Fibroblast of upper back skin (primary cell): ENCODE data around the gene PAM.
"Not testable (repeated sequence)": the region's sequence is repeated elsewhere in the genome, so short reads cannot be mapped to it uniquely, and the experiment has no call there.

Source experiments
- DNase-seq: peaks from one replicate; pipeline ENCODE4 v3.0.0-alpha.2; 2013

Gene PAM

DNA sequence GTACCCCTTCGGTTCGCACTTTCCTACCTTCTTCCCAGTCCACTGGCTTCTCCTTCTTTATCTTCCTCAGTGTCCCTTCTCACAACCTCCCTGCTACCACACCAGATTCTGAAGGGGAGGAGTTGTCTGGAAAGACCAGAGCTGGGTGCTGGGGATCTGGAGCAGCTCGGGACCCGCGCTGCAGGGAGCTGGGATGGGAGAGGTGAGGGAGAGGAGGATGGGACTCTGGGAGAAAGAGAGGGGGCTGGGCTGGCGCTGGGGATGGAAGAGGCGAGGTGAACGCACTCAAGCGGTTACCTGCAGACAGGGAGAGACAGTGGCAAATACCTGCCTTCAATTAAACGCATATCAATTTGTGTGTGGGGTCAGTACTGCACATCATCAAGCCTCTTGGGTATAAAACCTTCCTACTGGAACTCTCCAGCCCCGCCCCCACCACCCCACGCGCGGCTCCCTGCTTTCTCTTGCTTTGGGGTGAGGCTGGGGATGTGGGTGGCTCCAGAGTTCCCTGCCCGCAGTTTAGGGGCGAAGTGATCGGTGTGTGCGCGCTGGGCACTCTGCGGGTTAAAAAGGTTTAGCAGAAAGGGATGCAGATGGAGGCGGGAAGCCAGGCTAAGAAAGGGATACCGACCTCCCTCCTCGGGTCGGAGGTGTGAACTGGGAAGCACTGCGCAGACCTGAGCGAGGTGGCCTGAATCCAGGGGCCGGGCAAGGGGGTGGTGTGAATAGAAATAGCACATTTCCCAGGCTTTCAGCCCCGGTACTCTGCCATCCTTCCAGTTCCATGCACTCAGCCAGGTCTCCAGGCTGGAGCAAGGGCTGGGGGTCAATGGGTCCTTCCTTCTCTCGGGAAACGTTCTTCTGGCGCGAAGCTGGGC, 977 bp upstream of the PAM start:
- no peak for DNase-seq

DNA sequence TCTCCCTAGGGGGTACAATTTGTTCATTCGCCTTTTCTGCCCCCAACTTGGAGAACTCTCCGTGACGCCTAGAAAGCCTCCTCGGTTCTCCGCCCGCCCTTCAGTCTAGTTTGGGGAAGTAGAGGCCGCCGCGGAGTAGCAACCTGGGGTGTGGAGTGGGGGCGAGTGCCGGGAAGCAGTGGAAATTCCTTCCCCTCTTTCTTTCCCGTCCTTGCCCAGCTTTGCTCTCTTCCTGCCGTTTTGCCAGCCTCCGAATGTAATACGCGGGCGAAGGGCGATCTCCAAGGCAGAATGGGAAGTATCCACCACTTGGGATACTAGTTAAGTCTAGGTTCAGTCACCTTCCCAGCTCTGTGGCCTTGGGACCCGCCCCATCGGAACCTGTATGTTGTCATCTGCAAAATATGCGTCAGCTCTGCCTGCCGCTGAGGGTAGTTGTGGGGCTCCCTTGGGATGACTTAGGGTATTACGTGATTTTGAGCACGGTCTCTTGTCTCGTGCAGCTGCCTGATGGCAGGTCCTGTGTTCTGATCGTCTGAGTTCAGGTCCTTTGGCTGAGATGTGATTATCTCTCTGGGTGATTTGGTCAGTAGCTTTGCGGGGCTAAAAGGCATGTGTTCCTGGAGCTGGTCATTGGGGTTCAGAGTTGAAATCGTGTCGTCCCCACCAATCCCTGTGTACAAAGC, 724 bp downstream of the PAM start:
- peak; percentile 75 for DNase-seq

DNA sequence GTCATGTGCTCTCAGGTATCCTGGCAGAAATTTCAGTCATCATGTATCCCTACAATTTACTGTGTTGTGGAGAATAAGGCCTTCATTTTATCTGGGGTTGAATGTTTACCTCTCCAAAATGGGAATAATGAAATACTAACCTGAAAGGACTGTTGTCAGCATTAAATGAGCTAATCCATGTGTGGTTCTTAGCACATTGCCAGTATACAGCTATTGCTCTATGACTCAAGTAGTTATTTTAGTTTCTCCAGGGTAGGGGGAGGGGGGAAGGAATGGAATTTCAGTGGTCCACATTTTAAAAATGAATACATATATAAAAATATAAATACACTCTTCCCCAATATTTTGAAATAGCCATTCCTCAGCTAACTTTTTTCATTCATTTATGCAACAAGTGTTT, 3.5 kb downstream of the PAM start:
- peak; percentile 67 for DNase-seq

DNA sequence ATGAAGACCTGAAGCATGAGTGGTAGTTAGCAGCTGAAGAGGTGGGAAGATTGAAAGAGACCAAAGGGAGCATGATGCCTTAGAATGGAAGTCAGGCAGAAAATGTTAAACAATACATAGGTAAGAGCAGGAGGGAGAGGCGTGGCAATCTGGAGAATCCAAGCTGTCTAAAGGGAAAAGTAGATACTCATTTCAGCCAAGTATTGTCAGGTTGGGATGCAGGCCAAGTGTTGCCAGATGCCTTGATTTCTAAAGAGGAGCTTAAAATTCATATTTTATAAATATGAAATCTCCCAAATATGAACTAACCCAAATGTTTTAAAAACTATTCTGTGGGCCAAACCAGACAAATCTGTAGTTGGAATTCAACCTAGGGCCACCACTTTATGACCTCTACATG, 4.2 kb downstream of the PAM start:
- no peak for DNase-seq

DNA sequence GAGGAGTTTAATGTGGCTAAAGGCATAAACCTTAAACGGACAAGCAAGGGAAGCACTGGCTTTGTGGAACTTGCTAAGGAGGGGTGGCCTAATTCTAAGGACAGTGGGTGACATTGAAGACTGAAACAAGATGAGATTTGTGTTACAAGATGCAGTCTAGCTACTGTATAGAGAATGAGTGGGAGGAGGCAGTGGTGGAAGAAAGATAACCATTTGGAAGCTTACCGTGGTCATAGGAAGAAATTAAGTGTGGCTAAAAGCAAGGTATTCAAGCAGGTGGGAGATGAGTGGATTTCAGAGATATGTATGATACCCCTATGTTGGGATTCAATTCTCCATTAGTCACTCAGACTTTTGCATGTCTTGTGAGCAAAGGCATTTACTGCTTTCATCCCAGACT, 4.6 kb downstream of the PAM start:
- DNase-seq, result no peak

DNA sequence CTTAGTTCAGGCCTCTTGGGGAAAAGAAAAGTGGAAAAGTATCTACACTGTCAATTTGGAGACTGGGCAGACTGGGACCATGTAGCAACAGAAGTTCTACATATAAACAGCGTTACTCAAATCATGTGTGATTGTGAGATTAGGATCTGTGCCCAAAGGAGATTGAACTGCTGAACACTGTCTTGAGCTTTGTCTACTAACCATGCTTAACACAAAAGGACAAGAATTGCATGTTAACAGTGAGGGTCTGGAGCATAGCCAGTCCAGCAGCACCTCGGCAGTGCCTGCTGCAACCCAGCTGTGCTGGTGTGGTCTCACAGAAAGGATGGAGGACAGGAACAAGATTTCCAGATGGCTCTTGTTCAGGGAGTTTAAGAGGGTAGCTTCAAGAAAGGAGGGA, 5.7 kb downstream of the PAM start:
- peak; percentile 51 for DNase-seq

DNA sequence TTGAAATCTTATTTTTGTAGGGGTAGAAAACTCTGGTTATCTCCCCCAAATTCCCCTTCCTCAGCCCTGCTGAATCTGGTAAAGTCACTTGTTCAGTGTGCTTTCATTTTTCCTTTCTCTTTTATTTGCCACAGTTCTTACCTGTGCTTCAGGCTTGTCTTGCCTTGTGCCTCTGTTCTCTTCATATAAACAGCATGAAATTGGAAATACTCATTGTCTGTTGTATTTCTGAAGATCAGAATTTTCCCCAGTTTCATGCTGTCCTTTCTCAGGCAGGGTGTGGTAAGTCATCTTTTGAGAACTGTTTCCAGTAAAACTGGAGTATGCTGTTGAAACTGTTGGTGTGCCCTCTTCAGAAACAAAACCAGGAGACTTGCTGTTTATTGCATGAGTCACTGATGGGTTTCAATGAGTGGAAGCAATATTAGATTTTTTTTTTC, 7.0 kb downstream of the PAM start:
- DNase-seq, result peak; percentile 50

DNA sequence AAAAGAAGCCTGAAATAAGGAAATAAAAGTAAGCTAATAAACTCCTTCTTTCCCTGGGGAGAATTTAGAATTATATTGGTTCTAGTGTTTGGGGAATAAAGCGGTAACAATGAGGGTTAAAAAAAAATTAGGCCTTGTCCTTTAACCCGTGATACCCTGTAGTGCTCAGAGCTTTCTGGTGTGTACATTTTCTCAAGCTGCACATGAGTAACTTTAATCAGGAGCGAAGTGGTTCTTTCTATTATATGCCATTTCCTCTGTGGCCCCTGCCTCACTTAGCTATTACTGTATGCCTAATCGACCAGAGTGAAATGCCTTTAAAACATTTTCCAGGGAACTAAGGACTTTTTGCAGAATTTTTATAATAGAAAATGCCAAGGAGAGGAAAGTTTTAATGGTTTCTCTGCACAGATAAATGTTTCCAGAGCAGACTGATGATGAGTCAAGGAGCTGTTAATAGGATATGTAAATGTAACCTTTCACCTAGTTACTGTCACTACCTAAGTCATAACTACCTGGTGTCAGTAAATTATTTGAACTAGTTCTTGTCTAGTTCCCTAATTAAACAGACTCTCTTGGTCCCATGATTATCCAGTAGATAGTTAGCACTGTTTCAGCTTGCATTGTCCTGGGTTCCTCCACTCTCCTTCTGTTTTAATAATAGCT, 7.6 kb downstream of the PAM start:
- no peak for DNase-seq

DNA sequence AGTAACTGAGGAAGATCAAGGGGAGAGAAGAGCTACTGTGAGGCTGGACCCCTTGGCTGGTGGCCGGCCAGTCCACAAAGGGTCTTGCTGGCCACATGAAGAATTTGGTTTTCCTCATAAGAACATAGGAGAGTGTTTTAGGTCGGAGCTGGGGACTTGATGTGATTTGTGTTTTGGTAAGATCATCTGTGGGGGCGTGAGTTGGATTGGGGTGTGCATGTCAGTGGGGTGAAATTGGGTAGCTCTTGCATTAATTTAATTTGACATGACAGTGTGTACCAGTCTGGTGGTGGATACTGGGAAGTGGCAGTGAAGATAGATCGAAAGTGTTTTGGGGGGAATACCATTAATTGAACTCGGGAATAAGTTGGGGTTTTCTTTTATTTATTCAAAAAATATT, 8.6 kb downstream of the PAM start:
- no peak for DNase-seq

DNA sequence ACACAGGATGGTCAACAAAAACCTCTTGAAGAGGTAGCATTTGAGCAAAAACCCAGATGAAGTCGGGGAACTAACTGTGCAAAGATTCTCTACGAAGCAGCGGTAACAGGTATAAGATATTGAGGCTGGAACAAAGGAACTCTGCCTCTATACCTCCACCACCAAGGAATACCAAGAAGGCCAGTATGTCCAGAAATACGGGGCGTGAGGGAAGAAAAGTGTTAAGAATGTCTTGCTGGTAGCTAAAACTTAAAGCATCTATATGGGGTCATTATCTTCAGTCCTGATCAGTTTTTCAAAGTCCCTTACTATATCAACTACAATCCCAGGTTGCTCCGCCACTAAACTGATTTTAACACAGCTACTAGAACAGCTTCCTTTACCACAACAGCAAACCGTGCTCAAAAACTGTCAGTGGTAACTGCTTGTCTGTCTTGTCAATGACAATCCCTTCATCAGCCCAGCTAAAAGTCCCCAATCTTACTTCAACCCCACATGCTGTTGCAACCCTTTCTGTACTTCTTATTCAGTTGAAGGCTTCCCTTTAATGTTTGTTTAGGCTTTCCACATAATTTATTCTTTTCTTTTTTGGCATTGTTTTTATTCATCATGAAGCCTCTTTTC, 9.4 kb downstream of the PAM start:
- no peak for DNase-seq

DNA sequence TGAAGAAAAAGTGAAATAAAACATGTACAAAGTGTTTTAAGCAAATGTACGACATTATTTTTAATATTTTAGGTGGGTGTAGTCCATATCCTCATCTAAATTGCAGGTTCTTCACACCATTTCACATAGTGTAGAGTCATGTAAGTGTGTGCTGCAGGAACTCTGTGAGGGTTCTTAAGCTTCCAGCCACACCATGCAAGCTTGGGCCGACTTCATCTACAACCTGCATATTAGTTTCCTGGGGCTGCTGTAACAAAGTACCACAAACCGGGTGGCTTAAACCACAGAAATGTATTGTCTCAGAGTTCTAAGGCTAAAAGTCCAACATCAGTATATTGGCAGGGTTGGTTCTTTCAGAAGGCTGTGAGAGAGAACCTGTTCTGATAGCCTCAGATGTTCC, 10.2 kb downstream of the PAM start:
- DNase-seq, result no peak

DNA sequence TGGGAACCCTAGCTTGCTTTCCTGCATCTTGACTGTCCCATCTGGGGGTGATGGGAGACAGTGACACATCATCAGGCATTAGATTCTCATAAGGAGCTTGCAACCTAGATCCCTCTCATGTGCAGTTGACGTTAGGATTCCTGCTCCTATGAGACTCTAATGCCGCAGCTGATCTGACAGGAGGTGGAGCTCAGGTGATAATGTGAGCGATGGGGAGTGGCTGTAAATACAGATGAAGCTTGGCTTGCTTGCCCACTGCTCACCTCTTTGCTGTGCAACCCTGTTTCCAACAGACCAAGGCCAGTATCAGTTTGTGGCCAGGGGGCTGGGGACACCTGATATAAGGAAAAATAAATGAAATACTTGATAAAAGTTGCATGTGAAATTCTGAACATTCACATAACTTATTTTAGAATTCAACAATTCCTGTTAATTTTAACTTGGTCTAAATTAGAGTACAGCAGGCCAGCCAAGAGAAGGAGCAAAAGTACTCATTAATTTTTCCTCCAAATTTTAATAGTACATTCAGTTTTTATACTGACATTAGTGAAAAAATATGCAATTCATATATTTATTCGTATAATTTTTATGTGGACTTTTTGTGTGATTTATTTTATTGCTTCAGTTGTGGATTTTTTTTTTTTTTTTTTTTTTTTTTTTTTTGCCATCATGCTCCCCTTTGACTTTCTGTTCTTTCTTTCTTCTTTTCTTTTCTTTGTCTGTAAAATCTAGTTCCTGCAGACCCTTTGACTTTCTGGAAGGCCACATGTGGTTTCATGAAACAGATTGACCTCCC, 11.4 kb downstream of the PAM start:
- DNase-seq, result no peak

DNA sequence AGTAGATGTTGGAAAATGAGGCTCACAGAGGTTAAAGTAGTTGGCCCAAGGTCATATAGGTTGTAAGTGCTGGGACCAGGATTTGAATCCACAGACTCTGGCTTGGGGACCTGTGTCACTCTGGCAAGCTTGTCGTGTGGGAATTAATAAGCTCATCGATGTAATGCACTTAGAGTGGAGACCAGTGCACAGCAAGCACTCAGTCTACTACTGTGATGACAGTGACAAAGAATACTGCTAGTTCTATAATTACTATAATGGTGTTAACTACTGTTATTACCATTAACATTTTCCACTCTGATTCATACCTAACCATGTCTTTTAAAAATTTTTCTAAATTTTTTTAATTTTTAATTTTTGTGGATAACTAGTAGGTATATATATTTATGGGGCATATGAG, 12.8 kb downstream of the PAM start:
- DNase-seq, result no peak

DNA sequence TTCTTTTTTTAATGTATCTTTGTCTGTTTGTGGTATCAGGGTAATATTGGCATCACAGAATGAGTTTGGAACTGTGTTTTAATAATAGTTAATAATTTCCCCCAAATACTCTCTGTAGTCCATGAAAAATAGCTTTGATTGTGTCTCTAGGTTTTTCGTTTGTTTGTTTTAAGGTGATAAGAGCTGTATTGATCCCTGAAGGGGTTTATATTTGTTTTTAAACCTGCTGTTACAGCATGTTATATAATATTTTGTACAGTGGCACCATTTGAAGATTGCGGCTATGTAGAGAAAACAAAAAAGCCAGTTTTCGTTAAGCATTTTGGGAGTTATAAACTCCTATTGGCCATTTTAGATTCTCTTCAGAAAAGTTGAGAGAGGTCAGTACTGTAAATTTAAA, 15.7 kb downstream of the PAM start:
- no peak for DNase-seq

DNA sequence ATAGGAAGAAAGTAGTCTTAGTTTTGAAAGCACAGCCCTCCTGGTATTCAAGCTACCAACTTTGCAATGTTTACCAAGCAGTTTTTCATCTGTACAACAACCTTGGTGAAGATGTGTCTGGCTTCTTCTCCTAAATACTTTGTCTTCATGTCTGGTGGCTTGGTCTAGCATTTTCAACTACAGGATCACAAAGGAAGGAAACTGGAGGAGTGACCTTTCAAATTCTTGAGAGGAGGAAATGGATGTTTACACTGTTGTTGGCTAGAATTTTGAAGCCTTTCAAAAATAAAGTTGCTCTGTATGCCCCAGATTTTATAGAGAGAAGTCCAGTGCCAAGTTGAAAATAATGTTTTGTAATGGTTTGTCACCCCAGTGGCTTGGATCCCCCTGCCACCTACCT, 16.3 kb downstream of the PAM start:
- DNase-seq, result no peak

DNA sequence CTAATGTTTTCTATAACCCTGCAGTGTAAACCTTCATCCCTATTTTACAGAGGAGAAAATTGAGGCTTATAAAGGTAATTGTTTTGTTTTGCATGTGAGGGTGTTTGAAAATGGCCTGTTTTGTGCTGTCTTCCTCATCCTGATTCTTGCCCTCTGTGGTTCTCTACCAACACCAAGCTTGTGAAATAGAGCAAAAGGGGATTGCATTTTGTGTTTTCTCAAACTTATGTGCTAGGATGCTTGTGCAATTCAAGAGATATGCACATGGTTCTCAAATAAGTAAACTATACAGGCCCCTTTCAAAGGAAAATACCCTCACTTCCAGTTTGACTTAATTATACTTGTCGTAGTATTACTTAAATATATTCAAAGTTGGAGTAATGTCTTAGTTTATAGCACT, 17.2 kb downstream of the PAM start:
- DNase-seq, result no peak

DNA sequence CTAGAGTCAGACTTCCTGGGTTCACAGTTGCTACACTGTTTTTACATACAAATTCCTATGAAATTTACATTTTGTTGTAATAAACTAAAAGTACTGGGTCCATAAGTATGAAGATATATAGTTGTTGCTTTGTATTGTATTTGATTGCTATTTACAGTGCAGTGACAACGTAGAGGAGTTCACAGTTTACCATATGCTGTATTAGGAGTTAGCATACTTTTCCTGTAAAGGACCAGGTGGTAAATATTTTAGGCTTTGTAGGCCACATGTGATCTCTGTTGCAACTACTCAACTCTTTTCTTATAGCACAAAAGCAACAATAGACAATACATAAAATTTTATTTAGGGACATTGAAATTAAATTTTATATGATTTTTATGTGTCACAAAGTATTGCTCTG, 18.0 kb downstream of the PAM start:
- no peak for DNase-seq

DNA sequence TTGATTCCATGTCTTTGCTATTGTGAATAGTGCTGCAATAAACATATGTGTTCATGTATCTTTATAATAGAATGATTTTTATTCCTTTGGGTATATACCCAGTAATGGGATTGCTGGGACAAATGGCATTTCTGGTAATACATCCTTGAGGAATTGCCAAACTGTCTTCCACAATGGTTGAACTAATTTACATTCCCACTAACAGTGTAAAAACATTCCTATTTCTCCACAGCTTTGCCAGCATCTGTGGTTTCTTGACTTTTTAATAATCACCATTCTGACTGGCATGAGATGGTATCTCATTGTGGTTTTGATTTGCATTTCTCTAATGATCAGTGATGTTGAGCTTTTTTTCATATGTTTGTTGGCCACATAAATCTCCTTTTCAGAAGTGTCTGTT, 20.7 kb downstream of the PAM start:
- DNase-seq, result not testable (repeated sequence)

DNA sequence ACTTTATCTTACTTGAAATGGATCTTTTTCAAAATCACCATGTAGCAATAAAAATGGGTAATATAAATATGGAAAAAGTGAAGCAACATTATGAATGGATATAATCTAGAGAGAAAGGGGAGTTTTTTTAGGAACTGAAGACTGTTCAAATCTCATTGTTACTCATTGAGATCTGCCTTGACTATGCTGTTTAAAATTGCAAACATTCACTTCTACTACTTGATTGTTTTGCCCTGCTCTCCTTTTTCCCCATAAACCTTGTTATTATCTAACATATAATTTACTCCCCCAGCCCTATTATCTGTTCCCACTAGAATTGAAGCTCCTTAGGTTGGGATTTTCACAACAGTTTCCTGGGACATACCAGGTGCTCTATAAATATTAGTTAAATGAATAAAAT, 22.0 kb downstream of the PAM start:
- no peak for DNase-seq

DNA sequence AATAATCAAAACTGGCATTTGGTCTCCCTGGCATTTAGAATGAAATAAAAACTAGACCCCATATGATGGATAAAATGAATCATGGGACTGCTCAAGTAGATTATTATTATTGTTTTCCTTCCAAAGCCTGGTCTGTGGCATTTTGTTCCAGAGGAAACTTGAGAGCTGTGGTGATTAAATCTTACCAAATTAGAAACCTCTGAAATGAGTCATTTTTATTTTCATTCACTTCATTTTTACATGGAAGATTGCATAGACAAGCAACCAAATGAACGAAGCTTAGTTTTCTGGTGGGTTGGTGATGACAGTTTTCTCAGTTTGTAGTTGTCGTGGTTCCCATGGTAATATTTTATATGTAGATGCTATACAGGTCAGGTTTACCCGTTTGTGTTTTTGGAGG, 23.4 kb downstream of the PAM start:
- DNase-seq, result peak; percentile 74

DNA sequence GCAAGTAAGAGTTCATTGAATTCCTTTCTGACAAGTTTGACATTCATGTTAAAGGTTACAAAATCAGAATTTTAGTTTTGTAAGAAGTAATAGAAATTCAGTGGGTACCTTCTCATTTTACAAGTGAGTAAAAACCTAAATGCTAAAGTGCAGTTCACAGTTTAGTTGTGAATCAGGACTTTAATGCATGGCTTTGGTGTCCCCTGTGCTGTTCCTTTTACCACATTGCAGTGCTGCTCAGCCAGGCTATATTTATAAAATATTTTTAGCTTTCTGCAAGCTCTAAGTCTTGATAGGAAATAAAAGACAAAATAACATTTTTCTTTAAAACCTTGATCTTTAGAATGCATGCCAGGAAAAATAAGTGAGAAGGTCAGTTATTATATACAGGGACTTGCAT, 26.3 kb downstream of the PAM start:
- DNase-seq, result no peak

DNA sequence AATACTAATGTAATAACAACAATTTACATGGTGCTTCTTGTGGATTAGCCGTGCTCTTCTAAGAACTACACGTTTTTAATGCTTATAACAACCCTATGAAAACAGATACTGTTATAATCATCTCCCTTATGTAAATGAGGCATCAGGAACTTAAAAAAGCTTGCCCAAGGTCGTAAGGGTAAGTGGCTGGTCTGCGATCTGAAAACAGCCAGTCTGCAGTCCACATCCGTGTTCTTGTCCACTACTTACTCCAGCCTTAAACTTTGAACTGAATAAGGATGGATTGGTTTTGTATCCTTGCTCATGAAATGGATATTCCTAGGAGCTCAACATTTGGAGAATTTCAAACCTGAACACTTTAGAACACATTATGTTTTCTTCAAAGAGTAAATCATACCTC, 26.7 kb downstream of the PAM start:
- DNase-seq, result no peak
